ENCODE measurements around the gene KIFAP3. TPM values are rescaled to one million over a fixed set of nuclear protein-coding genes. Genes with fewer than 3 reads are reported as not detected.

Gene KIFAP3
- total and polyA plus RNA-seq, 12 donors, result 16.5 to 84.0 (median 54.0) TPM

GRCh38 chr1:170049176-170049800 is 25.2 kb downstream of the KIFAP3 start:
- peaks cover 0 to 23% (median 0%) of the 10 kb centered on the region in 11 donors for H3K9me3 ChIP-seq
- H3K27ac ChIP-seq, result no peak overlapping the region
- ATAC-seq (peak in 2 of 8 donors; percentile 17 to 55), DNase-seq (peak in 1 of 2 donors; percentile 24)
- H3K4me1 ChIP-seq, result peaks cover 0 to 21% (median 4%) of the 10 kb centered on the region in 9 donors
- intact Hi-C loops (cut with DNase I), result no loop called here
- 66 to 70% methylated on average over 3 of the region's 3 CpGs for WGBS, 2 donors
- no peak overlapping the region for H3K4me3 ChIP-seq
- TF ChIP-seq CTCF (IDR thresholded peaks at IDR 0.05), result no peak
- peaks cover 0 to 64% (median 10%) of the 10 kb centered on the region in 9 donors for H3K36me3 ChIP-seq
- H3K27me3 ChIP-seq, result no peaks in the 10 kb centered on the region

- H3K36me3 ChIP-seq, result peaks cover 0 to 64% (median 10%) of the 10 kb centered on the region in 9 donors
- WGBS, 2 donors, result 96 to 97% methylated on average over 7 of the region's 7 CpGs
- no peak for DNase-seq
- no peak overlapping the region for H3K27ac ChIP-seq
- no peaks in the 10 kb centered on the region for H3K27me3 ChIP-seq
- TF ChIP-seq CTCF (IDR thresholded peaks at IDR 0.05), result no peak
- no peak overlapping the region for H3K4me3 ChIP-seq
- intact Hi-C loops (cut with DNase I), result no loop called here
- ATAC-seq, result peak in 1 of 8 donors; percentile 52
- H3K4me1 ChIP-seq, result peaks cover 0 to 21% (median 5%) of the 10 kb centered on the region in 9 donors
- H3K9me3 ChIP-seq, result peaks cover 0 to 20% (median 0%) of the 10 kb centered on the region in 11 donors
Observed at GRCh38 chr1:170048515-170048914, 26.0 kb downstream of the KIFAP3 start.

- intact Hi-C loops (cut with DNase I), result no loop called here
- no peak for TF ChIP-seq CTCF (IDR thresholded peaks at IDR 0.05)
- Histone ChIP-seq H3K4me3 (no peak overlapping the region), H3K4me1 (peaks cover 0 to 14% (median 4%) of the 10 kb centered on the region in 9 donors), H3K27me3 (no peaks in the 10 kb centered on the region), H3K27ac (peak overlapping the region in 7 of 10 donors; percentile 21 to 73 (median 65)), H3K36me3 (peaks cover 0 to 93% (median 22%) of the 10 kb centered on the region in 9 donors), H3K9me3 (no peaks in the 10 kb centered on the region)
- DNase-seq, result no peak
- peak; percentile 17 to 96 (median 87) for ATAC-seq
Observed at GRCh38 chr1:170044187-170044586, 30.3 kb downstream of the KIFAP3 start.

- WGBS, 2 donors, result 94 to 96% methylated on average over 14 of the region's 14 CpGs
- no peaks in the 10 kb centered on the region for H3K27me3 ChIP-seq
- ATAC-seq (no peak), DNase-seq (no peak)
- TF ChIP-seq CTCF (IDR thresholded peaks at IDR 0.05), result no peak
- H3K27ac ChIP-seq, result peak overlapping the region in 1 of 10 donors; percentile 2
- H3K36me3 ChIP-seq, result peaks cover 0 to 94% (median 44%) of the 10 kb centered on the region in 9 donors
- no peak overlapping the region for H3K4me3 ChIP-seq
- H3K4me1 ChIP-seq, result peaks cover 0 to 8% (median 0%) of the 10 kb centered on the region in 9 donors
- intact Hi-C loops (cut with DNase I), result no loop called here
- no peaks in the 10 kb centered on the region for H3K9me3 ChIP-seq
Observed at GRCh38 chr1:170041423-170042192, 32.9 kb downstream of the KIFAP3 start.
